Measurements from ENCODE around the gene DDX10. TPM values are rescaled to one million over a fixed set of nuclear protein-coding genes. Genes with fewer than 3 reads are reported as not detected.

Gene DDX10
- total RNA-seq, 1 donor from 2014 or later, result 17.3 TPM

- intact Hi-C loops (cut with micrococcal nuclease), result no loop called here
- DNase-seq (no peak), ATAC-seq (no peak)
Observed at GRCh38 chr11:108909921-108910320, 245.1 kb downstream of the DDX10 start.

GRCh38 chr11:108912581-108912980 is 247.7 kb downstream of the DDX10 start:
- ATAC-seq (no peak), DNase-seq (no peak)
- intact Hi-C loops (cut with micrococcal nuclease), result no loop called here

DNA sequence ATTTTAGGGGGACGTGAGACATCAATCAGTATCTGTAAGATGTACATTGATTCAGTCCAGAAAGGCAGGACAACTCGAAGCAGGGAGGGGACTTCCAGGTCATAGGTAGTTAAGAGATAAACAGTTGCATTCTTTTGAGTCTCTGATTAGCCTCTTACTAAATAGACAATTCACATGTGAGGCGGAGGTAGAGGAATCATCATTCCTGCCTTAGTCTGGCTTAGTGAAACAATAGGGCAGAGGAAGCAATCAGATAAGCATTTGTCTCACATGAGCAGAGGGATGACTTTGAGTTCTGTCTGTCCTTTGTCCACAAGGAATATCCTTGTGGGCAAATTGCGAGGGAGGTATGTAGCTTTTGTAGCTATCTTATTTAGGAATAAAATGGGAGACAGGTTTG is 248.3 kb downstream of the DDX10 start:
- DNase-seq, result no peak
- no peak for ATAC-seq
- intact Hi-C loops (cut with micrococcal nuclease), result no loop called here

DNA sequence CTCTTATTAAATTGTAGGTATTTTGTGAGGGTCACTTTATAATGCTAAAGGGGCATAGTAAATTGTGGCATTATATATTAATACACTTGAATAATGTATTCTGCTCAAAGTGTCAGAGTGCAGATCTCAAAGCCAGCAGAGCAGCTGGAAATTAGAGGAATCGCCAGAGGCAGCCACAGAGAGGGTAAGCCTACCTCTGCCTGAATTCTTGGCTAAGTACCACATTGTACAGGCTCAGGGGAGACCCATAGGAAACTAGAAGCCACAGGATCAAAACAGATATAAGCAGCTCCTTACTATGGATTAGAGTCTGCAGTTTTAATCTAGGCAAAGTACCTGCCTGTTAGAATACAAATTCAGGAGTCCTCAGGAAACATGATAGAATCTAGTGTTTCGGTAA is 249.3 kb downstream of the DDX10 start:
- ATAC-seq (no peak), DNase-seq (no peak)
- intact Hi-C loops (cut with micrococcal nuclease), result no loop called here

- DNase-seq (no peak), ATAC-seq (no peak)
- intact Hi-C loops (cut with micrococcal nuclease), result no loop called here
Observed at GRCh38 chr11:108914981-108915380, 250.1 kb downstream of the DDX10 start.

DNA sequence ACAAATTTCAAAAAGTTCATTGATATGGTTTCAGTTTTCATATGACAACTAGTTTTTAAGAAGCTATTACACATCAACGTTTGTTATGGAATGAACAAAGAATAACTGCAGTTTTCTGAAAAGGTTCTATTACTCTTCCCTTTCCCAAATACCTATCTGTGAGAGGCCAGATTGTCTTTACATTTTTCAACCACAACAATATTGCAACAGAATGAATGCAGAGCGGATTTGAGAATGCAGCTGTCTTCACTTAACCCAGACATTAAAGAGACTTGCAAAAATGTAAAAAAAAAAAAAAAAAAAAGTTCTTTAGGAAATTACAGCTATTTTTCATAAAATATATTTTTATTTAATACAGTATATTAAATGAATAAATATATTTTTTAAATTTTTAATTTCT is 250.8 kb downstream of the DDX10 start:
- intact Hi-C loops (cut with micrococcal nuclease), result no loop called here
- no peak for ATAC-seq
- no peak for DNase-seq

GRCh38 chr11:108916290-108916689 is 251.4 kb downstream of the DDX10 start:
- intact Hi-C loops (cut with micrococcal nuclease), result no loop called here
- no peak for DNase-seq
- no peak for ATAC-seq

- intact Hi-C loops (cut with micrococcal nuclease), result no loop called here
- DNase-seq (no peak), ATAC-seq (no peak)
Observed at GRCh38 chr11:108916935-108917334, 252.1 kb downstream of the DDX10 start.

GRCh38 chr11:108921211-108921610 is 256.3 kb downstream of the DDX10 start:
- no peak for ATAC-seq
- intact Hi-C loops (cut with micrococcal nuclease), result no loop called here

GRCh38 chr11:108922241-108922640 is 257.4 kb downstream of the DDX10 start:
- DNase-seq (no peak), ATAC-seq (no peak)
- intact Hi-C loops (cut with micrococcal nuclease), result no loop called here

More at GRCh38 chr11:108921211-108921610, 256.3 kb downstream of the DDX10 start:
- no peak for DNase-seq

DNA sequence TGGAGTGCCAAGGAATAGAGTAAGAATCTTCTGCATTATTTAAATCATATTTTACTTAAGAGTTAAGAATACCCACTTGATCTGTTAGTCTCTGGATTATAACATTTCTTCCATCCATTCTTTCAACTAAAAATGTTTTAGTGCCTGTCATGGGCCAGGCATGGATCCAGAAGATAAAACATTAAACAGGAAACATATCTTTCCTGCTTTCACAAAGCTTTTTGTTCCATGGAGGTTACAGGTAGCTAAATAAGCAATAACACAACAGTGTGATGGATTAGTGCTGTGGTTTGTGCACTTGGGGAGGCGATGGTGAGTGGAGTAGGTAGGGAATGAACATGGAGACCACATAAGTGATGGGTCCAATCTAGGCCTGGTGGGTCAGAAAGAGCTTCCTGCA is 258.5 kb downstream of the DDX10 start:
- intact Hi-C loops (cut with micrococcal nuclease), result no loop called here

GRCh38 chr11:108926171-108926840 is 261.4 kb downstream of the DDX10 start:
- ATAC-seq (no peak), DNase-seq (no peak)
- intact Hi-C loops (cut with micrococcal nuclease), result no loop called here

More for the DNA sequence above, 258.5 kb downstream of the DDX10 start:
- ATAC-seq, result no peak
- no peak for DNase-seq

GRCh38 chr11:108926841-108927577 is 262.1 kb downstream of the DDX10 start:
- DNase-seq (no peak), ATAC-seq (no peak)
- intact Hi-C loops (cut with micrococcal nuclease), result no loop called here

DNA sequence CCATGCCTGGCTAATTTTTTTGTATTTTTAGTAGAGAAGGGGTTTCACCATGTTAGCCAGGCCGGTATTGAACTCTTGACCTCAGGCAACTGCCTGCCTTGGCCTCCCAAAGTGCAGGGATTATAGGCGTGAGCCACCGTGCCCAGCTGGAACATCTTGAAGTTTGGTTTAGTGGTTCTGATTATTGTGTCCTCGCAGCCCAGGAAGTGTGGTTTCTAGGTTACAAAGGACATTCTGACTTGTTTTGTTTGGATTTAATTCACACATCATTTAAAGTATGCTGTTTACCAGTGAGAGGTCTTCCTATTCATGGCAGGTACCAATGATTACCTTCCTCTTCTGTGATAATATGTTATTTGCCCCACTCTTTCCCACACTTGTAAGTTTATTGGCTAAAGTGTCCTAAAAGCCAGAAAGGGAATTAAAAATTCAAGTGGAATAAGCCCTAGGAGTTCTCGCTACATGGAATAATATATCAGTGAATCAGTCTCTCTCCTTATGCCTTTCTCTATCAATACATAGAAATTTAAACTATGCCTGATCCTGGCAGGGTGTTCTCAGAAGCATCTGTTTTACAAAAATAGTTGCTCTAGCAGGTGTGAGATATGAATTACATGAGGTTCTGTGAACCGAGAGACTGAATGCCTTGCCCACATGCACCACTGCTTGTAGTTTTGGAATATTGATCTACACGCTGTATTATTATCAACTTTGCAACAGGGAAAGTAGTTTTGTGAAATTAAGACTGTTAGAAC is 263.1 kb downstream of the DDX10 start:
- no peak for DNase-seq
- intact Hi-C loops (cut with micrococcal nuclease), result no loop called here
- no peak for ATAC-seq

DNA sequence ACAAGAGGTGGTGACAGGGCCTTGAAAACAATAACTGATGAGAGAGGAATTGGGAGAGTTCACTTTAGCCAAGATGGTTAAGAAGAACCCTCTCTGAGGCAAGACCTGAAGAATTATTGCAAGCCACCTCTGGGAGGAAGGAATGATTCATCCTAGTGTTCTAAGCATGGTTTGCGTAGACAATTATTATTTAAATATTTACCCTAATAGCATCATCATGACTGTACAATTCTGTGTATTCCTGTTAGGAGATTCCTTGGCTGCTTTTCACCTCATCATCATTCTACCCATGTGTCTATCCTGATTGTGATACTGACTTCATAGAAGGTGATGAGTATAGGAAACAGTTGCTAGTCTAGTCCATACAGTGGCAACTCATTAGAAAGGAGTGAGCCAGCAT is 264.4 kb downstream of the DDX10 start:
- intact Hi-C loops (cut with micrococcal nuclease), result no loop called here
- DNase-seq (no peak), ATAC-seq (no peak)

DNA sequence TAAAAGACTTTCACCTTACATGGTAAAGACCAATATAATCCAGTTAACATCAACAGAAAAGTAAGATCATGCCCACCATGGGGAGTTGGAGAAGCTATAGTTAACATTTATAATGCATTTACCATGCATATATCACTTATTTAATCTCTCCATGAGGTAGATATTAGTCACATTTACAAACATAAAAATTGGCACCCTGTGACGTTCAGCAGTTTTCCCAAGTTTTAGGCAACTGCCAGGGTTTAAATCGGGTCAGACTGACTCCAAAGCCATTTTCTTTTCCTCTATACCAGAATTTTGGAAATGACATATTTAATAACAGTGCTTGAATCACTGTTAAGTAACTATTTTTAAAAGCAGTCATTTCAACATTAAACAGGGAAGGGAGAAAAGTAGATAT is 266.3 kb downstream of the DDX10 start:
- ATAC-seq, result no peak
- no peak for DNase-seq
- intact Hi-C loops (cut with micrococcal nuclease), result no loop called here

GRCh38 chr11:108933630-108934029 is 268.8 kb downstream of the DDX10 start:
- no peak for ATAC-seq
- intact Hi-C loops (cut with micrococcal nuclease), result no loop called here

DNA sequence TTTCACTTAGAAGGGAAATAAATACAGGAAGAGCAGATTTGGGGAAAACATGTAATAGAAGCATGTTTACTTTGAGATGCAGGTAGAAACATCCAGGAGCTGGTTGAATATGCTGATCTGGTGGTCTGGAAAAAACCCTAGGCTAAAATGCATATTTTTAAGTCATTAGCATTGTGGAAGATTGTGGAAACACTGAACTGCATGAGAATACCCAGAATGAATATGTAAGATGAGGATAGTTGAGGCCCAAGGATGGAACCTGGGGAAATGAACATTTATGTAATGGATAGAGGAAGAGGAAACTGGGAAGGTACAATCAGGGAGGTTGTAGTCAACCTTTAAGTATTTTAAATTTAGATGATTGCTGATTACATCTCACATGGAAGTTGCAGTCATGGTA is 269.4 kb downstream of the DDX10 start:
- intact Hi-C loops (cut with micrococcal nuclease), result no loop called here
- DNase-seq, result no peak
- ATAC-seq, result no peak

More at GRCh38 chr11:108933630-108934029, 268.8 kb downstream of the DDX10 start:
- DNase-seq, result no peak

DNA sequence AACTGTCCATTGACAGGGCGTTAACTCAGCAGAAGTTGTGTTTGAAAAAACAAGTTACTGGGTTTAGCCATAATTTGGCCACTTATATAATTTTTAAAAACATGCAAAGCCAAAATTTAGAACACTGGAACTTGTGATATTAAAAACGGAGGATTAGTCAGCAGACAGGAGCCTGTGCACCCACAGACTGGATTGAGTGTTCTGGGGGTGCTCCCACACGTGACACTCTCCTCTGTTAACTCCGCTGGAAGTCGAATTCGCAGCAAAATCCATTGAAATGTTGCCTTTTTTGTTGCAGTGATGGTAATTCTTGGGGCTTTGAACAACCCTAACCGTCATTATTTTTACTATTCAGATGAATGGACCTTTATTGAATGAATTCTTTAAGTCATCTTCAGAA is 269.8 kb downstream of the DDX10 start:
- no peak for ATAC-seq
- DNase-seq, result no peak
- intact Hi-C loops (cut with micrococcal nuclease), result no loop called here

DNA sequence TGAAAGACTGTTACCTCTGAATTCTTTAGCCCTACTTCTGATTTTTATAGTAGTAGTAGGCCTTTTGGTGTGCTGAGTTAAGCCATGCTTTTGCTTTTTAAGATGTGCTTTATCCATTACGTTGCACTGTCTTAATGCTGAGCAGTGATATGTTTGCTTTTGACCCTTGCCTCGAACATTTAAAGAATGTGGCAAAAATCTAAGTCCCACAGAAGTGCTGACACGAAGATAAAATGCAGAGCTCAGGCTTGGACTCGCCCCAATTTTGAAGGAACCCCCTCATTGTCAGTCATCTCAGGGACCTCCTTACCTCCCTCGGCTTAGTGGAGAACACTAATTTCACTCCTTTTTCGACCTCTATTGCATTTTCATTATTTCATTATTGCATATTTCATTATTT is 272.9 kb downstream of the DDX10 start:
- DNase-seq (no peak), ATAC-seq (no peak)
- intact Hi-C loops (cut with micrococcal nuclease), result no loop called here
